ENCODE data around the gene RPP14.

DNA sequence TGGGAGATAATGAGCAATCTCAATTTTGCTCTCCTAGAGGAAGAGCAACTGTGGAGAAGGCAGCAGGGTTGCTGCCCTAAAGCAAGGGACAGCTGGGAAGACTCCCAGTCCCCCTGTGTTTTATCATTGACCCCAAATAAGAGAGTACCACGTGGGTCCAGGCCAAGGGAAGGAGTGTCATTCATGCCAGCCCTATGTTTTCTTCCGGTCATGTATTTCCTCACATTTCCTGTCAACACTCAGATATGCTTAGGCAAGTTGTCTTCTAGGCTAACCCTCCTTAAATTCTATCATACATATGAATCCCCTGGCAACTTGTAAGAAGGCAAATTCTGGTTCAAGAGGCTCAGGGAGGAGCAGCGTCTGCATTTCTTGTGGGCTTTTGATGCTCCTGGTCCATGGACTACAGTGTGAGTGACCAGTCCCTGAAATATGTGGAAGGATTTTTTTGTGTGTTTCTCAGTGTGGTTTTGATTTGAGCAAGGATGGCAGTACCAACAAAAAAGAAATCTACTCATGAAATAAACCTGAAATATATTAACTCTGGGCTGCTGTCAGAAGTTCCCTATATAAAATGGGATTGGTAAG lies 31.9 kb upstream of the RPP14 start:
- TF ChIP-seq POLR2AphosphoS5 (IDR thresholded peaks at IDR 0.05; ENCODE audit: low read depth, low read length) (no peak), CTCF (IDR thresholded peaks at IDR 0.05 in 2 of 3, conservative IDR thresholded peaks at IDR 0.05 in 1 of 3; ENCODE audit: borderline replicate concordance in 1 of 3, insufficient read depth in 1 of 3, low read depth in 2 of 3, low read length in 2 of 3) (no peak), POLR2A (IDR thresholded peaks at IDR 0.05; ENCODE audit: borderline replicate concordance, extremely low read depth, insufficient read depth, insufficient read length) (no peak), RAD21 (IDR thresholded peaks at IDR 0.05; ENCODE audit: low read depth) (no peak), REST (IDR thresholded peaks at IDR 0.05; ENCODE audit: low read depth) (no peak), SIN3A (IDR thresholded peaks at IDR 0.05; ENCODE audit: low read depth) (no peak), EZH2 (IDR thresholded peaks at IDR 0.05) (no peak), EZH2phosphoT487 (IDR thresholded peaks at IDR 0.05; ENCODE audit: borderline replicate concordance) (no peak), ATF3 (IDR thresholded peaks at IDR 0.05) (no peak), CEBPB (IDR thresholded peaks at IDR 0.05; ENCODE audit: low read depth) (no peak), CBX3 (IDR thresholded peaks at IDR 0.05; ENCODE audit: low read depth) (no peak)

Measured in HCT116 (cell line).